ENCODE measurements around the gene SRSF8. TPM values are rescaled to one million over a fixed set of nuclear protein-coding genes. Genes with fewer than 3 reads are reported as not detected.
A peak's percentile ranks its signal among the peaks of the same experiment; 100 is the strongest.

SRSF8 gene
- total and polyA plus RNA-seq, 2 of the 4 experiments (the other 2 are of a cell fraction) = 3.4 to 14.3 TPM

GRCh38 chr11:95088946-95089619 lies 22.4 kb downstream of the SRSF8 start:
- Histone ChIP-seq H3K9me1 (ENCODE audit: insufficient read depth, low read length) (peaks cover 11% of the 10 kb centered on the region; the same call in 1 of the 2 replicates), H2AFZ (replicated peaks; ENCODE audit: low read length, poor library complexity) (peak overlapping the region; percentile 97), H3K23ac (ENCODE audit: low read depth, low read length) (no peak overlapping the region; the same call in 1 of the 2 replicates), H3K9ac (ENCODE audit: low read depth, low read length) (peak overlapping the region; percentile 75), H3K18ac (ENCODE audit: low read depth, low read length) (no peak overlapping the region; the same call in 1 of the 2 replicates), H3K36me3 (ENCODE audit: control insufficient read depth, insufficient read depth, low read length) (no peaks in the 10 kb centered on the region), H3K4ac (ENCODE audit: low read depth, low read length) (peak overlapping the region; percentile 32; the same call in 1 of the 2 replicates), H3K27ac (ENCODE audit: insufficient read depth, low read length) (peak overlapping the region; percentile 70), H3K27me3 (ENCODE audit: control insufficient read depth, insufficient read depth, low read length) (no peaks in the 10 kb centered on the region), H2BK15ac (ENCODE audit: low read depth, low read length) (no peak overlapping the region), H4K20me1 (ENCODE audit: insufficient read depth, low read length) (no peaks in the 10 kb centered on the region), H3K4me2 (ENCODE audit: low read depth, low read length) (peak overlapping the region; percentile 77), H3K56ac (ENCODE audit: extremely low read depth, insufficient read depth, low read length) (no peak overlapping the region), H2BK120ac (ENCODE audit: low read depth, low read length) (peak overlapping the region; percentile 42), H2BK20ac (ENCODE audit: low read depth, low read length) (no peak overlapping the region), H3K9me3 (ENCODE audit: control insufficient read depth, insufficient read depth, low read length) (no peaks in the 10 kb centered on the region), H2AK5ac (ENCODE audit: low read depth, low read length) (no peak overlapping the region), H3K79me1 (ENCODE audit: low read depth in 1 of 2, low read length in 2 of 2) (peaks cover 4 to 6% of the 10 kb centered on the region in 2 experiments; a peak in 1 of 4 replicates), H3K14ac (replicated peaks; ENCODE audit: low read depth, low read length) (no peak overlapping the region), H2AK9ac (replicated peaks; ENCODE audit: low read depth, low read length, poor library complexity) (no peak overlapping the region), H4K5ac (ENCODE audit: low read depth, low read length) (peak overlapping the region; percentile 76; the same call in 1 of the 2 replicates), H3K4me3 (ENCODE audit: insufficient read depth, low read depth, low read length) (peak overlapping the region; percentile 97), H4K8ac (ENCODE audit: low read depth in 2 of 2, low read length in 2 of 2) (peak overlapping the region; percentile 32 to 80; a peak in 1 of 4 replicates), H3K4me1 (ENCODE audit: control insufficient read depth, insufficient read depth, low read length) (peaks cover 6% of the 10 kb centered on the region), H4K91ac (ENCODE audit: insufficient read depth, low read depth, low read length) (peak overlapping the region; percentile 77), H2BK5ac (ENCODE audit: low read depth, low read length, poor library complexity, severe bottlenecking) (peak overlapping the region; percentile 62)
- POLR2A ChIA-PET (ENCODE audit: unreplicated experiment) = interaction anchor here (0.5 kb wide), 1 partner anchor 466 kb away, joined by 7 read pairs; no protein-coding TSS in a partner anchor
- dilution Hi-C loops (cut with HindIII; ENCODE audit: low sequenced_read_pairs, unreplicated experiment) (no loop called here), intact Hi-C loops (cut with micrococcal nuclease) (no loop called here), in situ Hi-C loops (cut with MboI; ENCODE audit: low sequenced_read_pairs) (no loop called here)
- no TSS peak for BruUV-seq (replicated peaks)
- WGBS, 2 experiments (ENCODE audit: extremely low coverage in 2 of 2, insufficient read length in 1 of 2) = 2% methylated on average over 7 of the region's 27 CpGs; no CpG with 5 or more reads in 1 of the 2 experiments
- ATAC-seq (ENCODE audit: low read depth) (peak; percentile 59), DNase-seq (no peak)
- TF ChIP-seq FOS (IDR thresholded peaks at IDR 0.05; ENCODE audit: low read depth, low read length) (no peak), MAZ (IDR thresholded peaks at IDR 0.05; ENCODE audit: borderline replicate concordance, low read depth, low read length) (no peak), CTCF (conservative IDR thresholded peaks at IDR 0.05; ENCODE audit: low read depth, low read length) (no peak), CHD1 (IDR thresholded peaks at IDR 0.05; ENCODE audit: low read depth, low read length) (no peak), CEBPB (IDR thresholded peaks at IDR 0.05; ENCODE audit: low read depth, low read length) (no peak), RAD21 (IDR thresholded peaks at IDR 0.05; ENCODE audit: low read length) (no peak)
- CTCF ChIA-PET = no interaction called here
